Gastroesophageal sphincter (tissue), 3 donors: ENCODE data around the gene RERE.

ENCODE experiments used
- CTCF ChIP-seq, 4 experiments: fragments of 200-600 bp in 2 of 4; fragments of 450-650 bp in 2 of 4; sonication (generic) in 1 of 4; IDR thresholded peaks; one replicate each; pipeline ENCODE4 v1.5.1; 2017 to 2019; ENCODE audit warnings: antibody characterized with exemption in 4 of 4, mild to moderate bottlenecking in 2 of 4, moderate library complexity in 2 of 4
- EP300 ChIP-seq: sonication (generic); formaldehyde crosslinking; IDR thresholded peaks from one replicate; pipeline ENCODE4 v1.6.1; 2017; ENCODE audit warnings: antibody characterized with exemption, mild to moderate bottlenecking
- POLR2A ChIP-seq, 2 donors: fragments of 450-650 bp; IDR thresholded peaks; one replicate each; pipeline ENCODE4 v1.6.1; 2017; ENCODE audit warnings: antibody characterized with exemption in 2 of 2, mild to moderate bottlenecking in 2 of 2, moderate library complexity in 1 of 2
- POLR2AphosphoS5 ChIP-seq: sonication (generic); formaldehyde crosslinking; IDR thresholded peaks from one replicate; pipeline ENCODE4 v1.6.1; 2017; ENCODE audit warnings: antibody characterized with exemption

- TF ChIP-seq POLR2A (IDR thresholded peaks at IDR 0.05) (no peak), CTCF (IDR thresholded peaks at IDR 0.05) (no peak), POLR2AphosphoS5 (no peak), EP300 (no peak)
Measured at GRCh38 chr1:8427986-8428385, 389.5 kb downstream of the RERE start.
